Measurements from ENCODE around the gene SI.
"Not testable (repeated sequence)": the region's sequence is repeated elsewhere in the genome, so short reads cannot be mapped to it uniquely, and the experiment has no call there.

The SI gene

GRCh38 chr3:165078293-165078692 is at the start of gene SI:
SI (minus strand) TSS chr3:165078496; CDS start chr3:165076012, 2,484 bp downstream.
- DNase-seq, result no peak

DNA sequence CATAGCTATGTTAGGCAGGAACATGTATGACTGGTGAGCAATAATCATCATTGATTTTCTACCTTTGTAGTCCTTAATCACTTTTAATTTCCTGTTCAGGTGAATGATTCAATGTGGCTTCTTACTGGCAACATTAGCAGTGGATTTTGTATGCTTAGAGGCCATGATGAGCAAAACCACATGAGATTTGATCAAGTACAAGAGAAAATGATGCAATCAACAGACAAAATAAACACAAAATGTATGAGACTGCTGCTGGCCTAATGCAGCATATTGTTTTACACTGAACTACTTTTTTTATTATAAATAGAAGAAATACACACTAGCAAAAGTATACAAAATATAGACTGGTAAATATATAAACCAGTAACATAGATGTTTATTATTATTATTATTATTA is 47.5 kb upstream of the SI start:
- no peak for DNase-seq

DNA sequence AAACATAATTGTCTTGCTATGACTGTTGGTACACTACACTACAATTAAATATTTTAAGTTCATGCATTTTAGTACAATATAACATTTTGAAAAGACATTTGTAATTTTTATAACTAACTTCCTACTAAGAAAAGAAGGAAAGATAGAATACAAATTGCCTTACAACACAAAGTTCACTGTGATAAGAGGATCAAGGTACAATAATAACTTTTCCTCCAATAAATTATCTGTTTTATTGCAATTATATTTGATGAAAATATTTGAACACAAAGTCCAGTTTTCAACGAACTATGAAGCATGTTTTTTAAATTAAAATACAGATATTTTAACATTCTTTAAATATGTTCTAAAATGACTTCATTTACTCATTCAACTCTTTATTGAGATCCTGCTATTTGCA is 33.1 kb upstream of the SI start:
- no peak for DNase-seq

DNA sequence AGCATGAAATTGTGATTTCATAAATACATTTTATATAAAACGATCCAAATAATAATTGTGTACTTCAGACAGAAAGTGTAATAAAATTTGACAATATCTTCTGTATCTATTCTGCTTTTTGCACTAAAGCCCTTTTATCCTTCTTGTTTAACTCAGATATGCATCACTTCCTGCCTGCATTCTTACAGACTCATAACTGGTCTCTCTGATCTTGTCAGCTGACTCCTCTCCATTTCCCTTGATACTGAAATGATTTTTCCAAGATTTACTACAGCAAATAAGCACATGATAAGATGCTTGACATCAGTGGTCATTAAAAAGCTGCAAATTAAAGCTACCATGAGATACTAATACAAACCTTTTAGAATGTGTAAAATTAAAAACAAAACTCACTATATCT is 25.3 kb upstream of the SI start:
- no peak for DNase-seq

GRCh38 chr3:165082650-165083049 is 4.4 kb upstream of the SI start:
- no peak for DNase-seq

- DNase-seq, result no peak
Observed at GRCh38 chr3:165081183-165081582, 2.9 kb upstream of the SI start.

- no peak for DNase-seq
Observed at GRCh38 chr3:165075695-165076094, 2.6 kb downstream of the SI start.

DNA sequence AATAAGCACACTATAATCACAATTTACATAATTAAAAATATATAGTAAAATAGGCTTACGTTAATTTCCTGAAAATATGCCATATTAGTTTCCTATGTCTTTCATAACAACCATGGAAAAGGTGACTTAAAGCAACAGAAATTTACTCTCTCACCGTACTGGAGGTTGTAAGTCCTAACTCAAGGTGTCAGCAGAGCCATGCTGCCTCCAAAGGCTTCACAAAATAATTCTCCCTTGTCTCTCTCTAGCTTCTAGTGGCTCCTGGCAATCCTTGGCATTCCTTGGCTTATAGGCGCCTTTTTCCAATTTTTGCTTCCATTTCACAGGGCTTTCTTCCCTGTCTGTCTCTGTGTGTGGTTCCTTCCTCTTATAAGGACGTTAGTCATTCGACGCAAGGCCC is 7.6 kb downstream of the SI start:
- DNase-seq, result no peak

DNA sequence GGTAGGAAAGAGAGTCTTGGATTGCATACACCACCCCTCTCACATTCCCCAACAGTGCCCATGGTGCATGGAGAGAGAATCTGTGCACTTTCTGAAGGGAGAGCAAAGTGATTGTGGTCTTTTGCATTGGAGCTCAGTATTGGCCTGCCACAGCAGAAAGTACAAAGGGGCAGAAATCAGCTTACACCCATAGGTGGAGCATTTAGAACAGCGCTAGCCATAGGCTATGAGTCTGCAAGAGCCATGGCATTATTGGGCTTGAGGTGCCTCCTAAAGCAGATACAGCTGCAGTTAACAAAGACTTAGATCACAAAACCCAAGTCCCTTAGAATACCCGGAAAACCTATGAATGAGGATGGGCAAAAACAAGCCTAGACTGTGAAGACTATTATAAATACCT is 21.8 kb downstream of the SI start:
- no peak for DNase-seq

DNA sequence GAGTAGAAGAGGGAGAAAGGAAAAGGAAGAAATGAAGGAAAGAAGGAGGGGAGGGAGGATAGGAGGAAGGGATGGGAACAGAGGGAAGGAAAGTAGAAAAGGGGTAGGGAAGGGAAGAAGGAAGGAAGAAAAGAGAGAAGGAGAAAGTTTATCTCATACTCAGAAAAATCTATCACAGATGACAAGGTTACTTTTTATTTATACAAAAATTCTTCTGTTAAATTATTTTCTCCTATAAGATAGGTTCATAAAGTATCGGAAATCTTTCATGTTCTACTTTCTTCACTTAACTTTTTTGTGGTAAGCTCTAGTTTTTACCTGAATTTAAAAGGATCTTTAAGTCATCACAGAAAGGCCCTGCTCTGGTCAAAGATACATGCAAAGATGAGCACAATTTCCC is 38.1 kb downstream of the SI start:
- no peak for DNase-seq

- no peak for DNase-seq
Observed at GRCh38 chr3:165011557-165011956, 66.7 kb downstream of the SI start.

DNA sequence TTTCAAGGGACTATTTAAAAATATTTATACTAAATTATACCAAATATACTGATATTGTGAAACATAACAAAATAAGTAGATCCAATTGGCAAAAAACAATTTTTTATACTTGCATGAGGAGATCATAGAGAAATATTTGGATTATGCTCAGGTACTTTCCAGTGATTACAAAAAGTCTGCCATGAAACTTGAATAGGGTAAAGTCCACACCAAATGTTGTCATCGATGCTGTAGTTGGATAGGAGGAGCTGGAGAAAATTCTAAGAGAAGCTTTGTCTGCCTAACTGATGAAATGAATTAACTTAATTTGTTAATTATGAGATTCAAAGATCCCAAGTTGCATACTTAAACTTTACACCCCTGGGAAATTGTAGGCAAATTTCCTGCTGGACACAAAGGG is 93.3 kb downstream of the SI start:
- DNase-seq, result no peak

DNA sequence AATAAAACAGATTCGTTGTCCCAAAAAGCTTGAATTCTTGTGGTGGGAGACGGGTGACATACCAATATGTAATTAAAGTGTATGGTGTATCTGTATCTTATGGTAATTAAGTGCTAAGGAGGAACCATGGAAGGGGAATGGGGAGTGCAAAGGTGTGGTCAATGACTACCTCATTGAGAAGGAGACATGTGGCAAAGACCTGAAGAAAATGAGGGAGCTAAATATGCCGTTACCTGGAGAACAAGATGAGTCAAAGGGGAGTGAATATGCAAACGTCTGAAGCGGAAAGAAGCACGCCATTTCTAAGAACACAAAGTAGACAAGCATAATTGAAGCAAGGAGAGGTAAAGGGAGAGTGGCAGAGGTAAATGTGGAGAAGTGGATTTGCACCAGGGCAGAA is 115.7 kb downstream of the SI start:
- no peak for DNase-seq

DNA sequence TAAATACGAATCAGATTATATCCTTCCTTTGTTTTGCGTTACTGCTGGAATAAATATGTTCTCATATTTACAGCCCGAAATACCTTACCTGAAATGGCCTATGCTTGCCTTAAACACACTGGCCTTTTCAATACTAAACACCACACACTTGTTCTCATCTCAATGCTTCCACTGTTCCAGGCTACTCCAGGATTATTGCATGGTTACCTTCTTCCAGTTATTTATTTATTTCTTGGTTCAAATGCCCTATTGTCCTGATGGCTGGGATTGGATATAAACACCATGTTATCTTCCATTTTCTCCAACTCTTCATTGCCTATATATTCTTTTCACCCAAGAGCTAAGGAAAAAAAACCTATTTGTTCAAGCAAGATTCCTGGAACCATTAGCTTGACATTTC is 125.3 kb downstream of the SI start:
- no peak for DNase-seq

DNA sequence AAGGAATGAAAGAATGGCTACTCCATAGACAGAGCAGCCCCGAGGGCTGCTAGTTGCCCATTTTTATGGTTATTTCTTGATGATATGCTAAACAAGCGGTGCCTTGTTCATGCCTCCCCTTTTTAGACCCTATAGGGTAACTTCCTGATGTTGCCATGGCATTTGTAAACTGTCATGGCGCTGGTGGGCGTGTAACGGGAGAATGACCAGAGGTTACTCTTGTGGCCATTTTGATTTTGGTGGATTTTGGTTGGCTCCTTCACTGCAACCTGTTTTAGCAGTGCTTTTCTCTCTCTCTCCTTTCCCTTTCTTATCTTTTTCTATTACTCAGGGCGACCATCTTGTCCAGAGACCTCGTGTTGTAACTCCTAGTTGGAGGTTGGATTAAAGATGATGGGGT is 126.9 kb downstream of the SI start:
- not testable (repeated sequence) for DNase-seq

- DNase-seq, result no peak
Observed at GRCh38 chr3:164940745-164941144, 137.6 kb downstream of the SI start.

DNA sequence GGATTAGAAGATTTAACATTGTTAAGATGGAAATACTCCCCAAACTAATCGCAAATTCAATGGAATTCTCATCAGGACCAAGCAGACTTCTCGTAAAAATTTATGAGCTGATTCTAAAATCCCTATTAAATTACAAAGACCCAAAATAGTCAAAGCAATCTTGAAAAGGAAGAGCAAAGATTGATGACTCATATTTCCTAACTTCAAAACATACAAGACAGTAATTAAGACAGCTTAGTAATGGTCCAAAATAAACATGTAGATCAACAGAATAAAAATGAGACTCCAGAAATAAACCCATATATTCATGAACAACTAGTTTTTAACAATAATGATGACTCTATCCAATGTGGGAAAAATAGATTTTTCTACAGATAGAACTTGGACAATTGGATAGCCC is 148.7 kb downstream of the SI start:
- DNase-seq, result no peak
